HG03025 (cell line): ENCODE measurements around the gene SRRT.
"Not testable (repeated sequence)": the region's sequence is repeated elsewhere in the genome, so short reads cannot be mapped to it uniquely, and the experiment has no call there.

Experiments used
- ATAC-seq: cut with Tn5 transposase; IDR thresholded peaks from one replicate; pipeline ENCODE4 v1.9.1; 2021; ENCODE audit warnings: mild to moderate bottlenecking, moderate library complexity; ENCODE audit not compliant: unreplicated experiment, low FRiP score

Gene SRRT

GRCh38 chr7:100854146-100854895 lies 20.6 kb upstream of the SRRT start:
- ATAC-seq: no peak

GRCh38 chr7:100854899-100855298 lies 20.0 kb upstream of the SRRT start:
- ATAC-seq: not testable (repeated sequence)

GRCh38 chr7:100855515-100855914 lies 19.4 kb upstream of the SRRT start:
- ATAC-seq: no peak

- no peak for ATAC-seq
These were observed 18.0 kb upstream of the SRRT start for GRCh38 chr7:100856871-100857282.

- no peak for ATAC-seq
These were observed 15.0 kb upstream of the SRRT start for GRCh38 chr7:100859856-100860255.

- ATAC-seq: no peak
These were observed 13.9 kb upstream of the SRRT start for GRCh38 chr7:100860702-100861615.

- ATAC-seq: no peak
These were observed 13.3 kb upstream of the SRRT start for GRCh38 chr7:100861616-100861985.

GRCh38 chr7:100863406-100863950 lies 11.4 kb upstream of the SRRT start:
- no peak for ATAC-seq

- ATAC-seq: no peak
These were observed 10.5 kb upstream of the SRRT start for GRCh38 chr7:100864263-100864845.

- no peak for ATAC-seq
These were observed 9.5 kb upstream of the SRRT start for GRCh38 chr7:100865372-100865911.

GRCh38 chr7:100865938-100866728 lies 8.8 kb upstream of the SRRT start:
- ATAC-seq: no peak

- no peak for ATAC-seq
These were observed 8.2 kb upstream of the SRRT start for GRCh38 chr7:100866729-100867039.

- ATAC-seq: no peak
These were observed 7.7 kb upstream of the SRRT start, which contains the start of gene TRIP6 for GRCh38 chr7:100867040-100867775. Gene TRIP6, plus strand, starts transcription at chr7:100867387. Its CDS starts 111 bp downstream, at chr7:100867498.

GRCh38 chr7:100867776-100868485 lies 7.0 kb upstream of the SRRT start:
- ATAC-seq: no peak

GRCh38 chr7:100873599-100874299 lies 1.2 kb upstream of the SRRT start:
- ATAC-seq: no peak

GRCh38 chr7:100874300-100874576 lies 665 bp upstream of the SRRT start:
- no peak for ATAC-seq

GRCh38 chr7:100875356-100875751 lies 451 bp downstream of the SRRT start:
- peak; percentile 31 for ATAC-seq

- no peak for ATAC-seq
These were observed 3.1 kb downstream of the SRRT start for GRCh38 chr7:100878013-100878412.
